SK-N-SH treated with all-trans-retinoic acid at 6 μM for 48 hours (cell line): ENCODE results near the gene PHACTR3.

ENCODE experiments used
- ARNTL ChIP-seq: fragments of 450-650 bp; formaldehyde crosslinking; IDR thresholded peaks from 2 replicates; pipeline ENCODE4 v1.5.0; 2020; ENCODE audit warnings: low read depth, mild to moderate bottlenecking, moderate library complexity, borderline replicate concordance
- BACH2 ChIP-seq: fragments of 250-450 bp; sonication (Bioruptor Pico); IDR thresholded peaks from 2 replicates; pipeline ENCODE4 v1.9.0; 2021; ENCODE audit warnings: mild to moderate bottlenecking, borderline replicate concordance
- ISL1 ChIP-seq: fragments of 250-450 bp; sonication (Bioruptor Pico); IDR thresholded peaks from 2 replicates; pipeline ENCODE4 v2.1.2; 2022; ENCODE audit warnings: mild to moderate bottlenecking, moderate library complexity
- OSR1 ChIP-seq: fragments of 250-450 bp; sonication (Bioruptor Pico); IDR thresholded peaks from 2 replicates; pipeline ENCODE4 v1.8.0; 2022; ENCODE audit warnings: moderate library complexity, mild to moderate bottlenecking, inconsistent platforms
- PATZ1 ChIP-seq: fragments of 250-450 bp; sonication (Bioruptor Pico); IDR thresholded peaks from 2 replicates; pipeline ENCODE4 v1.8.0; 2020; ENCODE audit warnings: mild to moderate bottlenecking, moderate library complexity, borderline replicate concordance
- RARB ChIP-seq: fragments of 250-450 bp; sonication (Bioruptor Pico); IDR thresholded peaks from 2 replicates; pipeline ENCODE4 v1.8.0; 2021; ENCODE audit warnings: mild to moderate bottlenecking, moderate library complexity
- SNAI2 ChIP-seq: fragments of 250-450 bp; sonication (Bioruptor Pico); IDR thresholded peaks from 2 replicates; pipeline ENCODE4 v1.5.0; 2020; ENCODE audit warnings: mild to moderate bottlenecking, moderate library complexity
- TSHZ2 ChIP-seq: fragments of 250-450 bp; sonication (Bioruptor Pico); IDR thresholded peaks from 2 replicates; pipeline ENCODE4 v1.5.0; 2020; ENCODE audit warnings: mild to moderate bottlenecking, moderate library complexity
- ZFP30 ChIP-seq: fragments of 450-650 bp; formaldehyde crosslinking; IDR thresholded peaks from 2 replicates; pipeline ENCODE4 v1.5.0; 2022; ENCODE audit warnings: mild to moderate bottlenecking, moderate library complexity
- ZNF8 ChIP-seq: fragments of 450-650 bp; formaldehyde crosslinking; IDR thresholded peaks from 2 replicates; pipeline ENCODE4 v1.5.0; 2020; ENCODE audit warnings: mild to moderate bottlenecking, moderate library complexity

GRCh38 chr20:59777331-59777725 lies 173.0 kb downstream of the PHACTR3 start:
- no peak for TF ChIP-seq ISL1
- no peak for TF ChIP-seq RARB
- no peak for TF ChIP-seq BACH2 (CRISPR knock-in tag)
- no peak for TF ChIP-seq OSR1
- no peak for TF ChIP-seq ARNTL (CRISPR knock-in tag)
- no peak for TF ChIP-seq PATZ1
- TF ChIP-seq ZNF8 (CRISPR knock-in tag): no peak
- TF ChIP-seq SNAI2 (CRISPR knock-in tag): no peak
- no peak for TF ChIP-seq ZFP30
- TF ChIP-seq TSHZ2 (CRISPR knock-in tag): no peak
